HG02798 (cell line): Measurements from ENCODE around the gene EIF2S3B.
"Not testable (repeated sequence)": the region's sequence is repeated elsewhere in the genome, so short reads cannot be mapped to it uniquely, and the experiment has no call there.

Source experiments
- ATAC-seq: cut with Tn5 transposase; IDR thresholded peaks from one replicate; pipeline ENCODE4 v1.9.1; 2021; ENCODE audit warnings: mild to moderate bottlenecking; ENCODE audit not compliant: unreplicated experiment, poor library complexity

EIF2S3B gene

GRCh38 chr12:10505620-10506019, at the start of gene EIF2S3B:
EIF2S3B (plus strand) TSS chr12:10505890; CDS start chr12:10505903, 13 bp downstream.
- no peak for ATAC-seq

- ATAC-seq: no peak
These were observed 48.8 kb upstream of the EIF2S3B start for GRCh38 chr12:10456856-10457255.

- ATAC-seq: no peak
These were observed 47.9 kb upstream of the EIF2S3B start for GRCh38 chr12:10457760-10458159.

GRCh38 chr12:10466311-10466710, 39.4 kb upstream of the EIF2S3B start:
- ATAC-seq: no peak

GRCh38 chr12:10469701-10470100, 36.0 kb upstream of the EIF2S3B start:
- ATAC-seq: no peak

- ATAC-seq: not testable (repeated sequence)
These were observed 32.9 kb upstream of the EIF2S3B start for GRCh38 chr12:10472808-10473207.

- not testable (repeated sequence) for ATAC-seq
These were observed 23.8 kb upstream of the EIF2S3B start for GRCh38 chr12:10481901-10482300.

- ATAC-seq: not testable (repeated sequence)
These were observed 18.4 kb upstream of the EIF2S3B start for GRCh38 chr12:10487328-10487727.

GRCh38 chr12:10491766-10492165, 13.9 kb upstream of the EIF2S3B start:
- no peak for ATAC-seq

- no peak for ATAC-seq
These were observed 8.1 kb upstream of the EIF2S3B start for GRCh38 chr12:10497602-10498001.

GRCh38 chr12:10498042-10498441, 7.6 kb upstream of the EIF2S3B start:
- ATAC-seq: no peak

GRCh38 chr12:10501030-10501429, 4.7 kb upstream of the EIF2S3B start:
- ATAC-seq: no peak

GRCh38 chr12:10503460-10503859, 2.2 kb upstream of the EIF2S3B start:
- ATAC-seq: no peak

- no peak for ATAC-seq
These were observed 6.2 kb downstream of the EIF2S3B start for GRCh38 chr12:10511756-10512355.

GRCh38 chr12:10512798-10513197, 7.1 kb downstream of the EIF2S3B start:
- ATAC-seq: no peak

GRCh38 chr12:10521555-10521954, 15.9 kb downstream of the EIF2S3B start:
- no peak for ATAC-seq

GRCh38 chr12:10528174-10528953, 22.7 kb downstream of the EIF2S3B start:
- ATAC-seq: no peak

- ATAC-seq: no peak
These were observed 23.9 kb downstream of the EIF2S3B start for GRCh38 chr12:10529603-10530002.

GRCh38 chr12:10537721-10538120, 32.0 kb downstream of the EIF2S3B start:
- ATAC-seq: no peak

- ATAC-seq: peak; percentile 88
These were observed 35.1 kb downstream of the EIF2S3B start for GRCh38 chr12:10540776-10541205.

GRCh38 chr12:10543499-10543898, 37.8 kb downstream of the EIF2S3B start:
- no peak for ATAC-seq

GRCh38 chr12:10551375-10551774, 45.7 kb downstream of the EIF2S3B start:
- ATAC-seq: no peak
